SU-DHL-6 (cell line): ENCODE results near the gene TUBA1A.
"Not testable (repeated sequence)": the region's sequence is repeated elsewhere in the genome, so short reads cannot be mapped to it uniquely, and the experiment has no call there.

Source experiments
- H2AFZ ChIP-seq: fragments of 200-600 bp; sonication (generic); 2 replicates; pipeline ENCODE4 v1.6.1; 2014; ENCODE audit warnings: low read depth, mild to moderate bottlenecking, moderate library complexity, mixed read lengths, antibody characterized with exemption, low read length; ENCODE audit not compliant: severe bottlenecking
- H3F3A ChIP-seq: fragments of 200-600 bp; shearing (Covaris generic); 2 replicates; pipeline ENCODE4 v1.6.0; 2016; ENCODE audit warnings: antibody characterized with exemption, mild to moderate bottlenecking; ENCODE audit not compliant: insufficient read depth
- H3K27ac ChIP-seq: fragments of 200-600 bp; sonication (generic); 2 replicates; pipeline ENCODE4 v1.5.1; 2016; ENCODE audit warnings: low read depth, mild to moderate bottlenecking, low read length, moderate library complexity, mixed read lengths
- H3K27me3 ChIP-seq: fragments of 200-600 bp; sonication (generic), shearing (Covaris generic); 2 replicates; pipeline ENCODE4 v1.6.0; 2014; ENCODE audit warnings: mild to moderate bottlenecking, low read length
- H3K36me3 ChIP-seq: fragments of 200-600 bp; sonication (generic); 2 replicates; pipeline ENCODE4 v1.6.1; 2014; ENCODE audit warnings: mild to moderate bottlenecking, low read length, mixed read lengths
- H3K4me2 ChIP-seq: fragments of 300-600, 200-600 bp; shearing (Covaris generic), sonication (generic); 2 replicates; pipeline ENCODE4 v1.6.0; 2014; ENCODE audit warnings: low read length, low read depth, mild to moderate bottlenecking; ENCODE audit not compliant: poor library complexity, severe bottlenecking
- H3K4me3 ChIP-seq: fragments of 200-600 bp; sonication (generic); 2 replicates; pipeline ENCODE4 v1.5.1; 2014; ENCODE audit warnings: antibody characterized with exemption, low read length, mild to moderate bottlenecking, mixed read lengths; ENCODE audit not compliant: insufficient read depth, poor library complexity, severe bottlenecking
- H3K79me2 ChIP-seq: fragments of 200-600 bp; sonication (generic); 2 replicates; pipeline ENCODE4 v1.6.1; 2014; ENCODE audit warnings: mild to moderate bottlenecking, low read length, moderate library complexity; ENCODE audit not compliant: insufficient read depth
- H3K9ac ChIP-seq: fragments of 200-600 bp; sonication (generic); 2 replicates; pipeline ENCODE4 v1.7.0; 2014; ENCODE audit warnings: mild to moderate bottlenecking, low read length
- H3K9me2 ChIP-seq: fragments of 200-600 bp; sonication (generic); replicated peaks from 2 replicates; pipeline ENCODE4 v1.6.1; 2014; ENCODE audit warnings: low read length; ENCODE audit not compliant: insufficient read depth
- H3K9me3 ChIP-seq: fragments of 200-600 bp; sonication (generic); 2 replicates; pipeline ENCODE4 v1.6.1; 2014; ENCODE audit warnings: low read length, mixed read lengths; ENCODE audit not compliant: insufficient read depth
- H4K20me1 ChIP-seq: fragments of 200-600 bp; sonication (generic); 2 replicates; pipeline ENCODE4 v1.6.1; 2014; ENCODE audit warnings: low read depth, mild to moderate bottlenecking, antibody characterized with exemption, low read length, moderate library complexity, mixed read lengths
- CTCF ChIP-seq: fragments of 200-600 bp; sonication (generic); IDR thresholded peaks from one replicate; pipeline ENCODE4 v1.5.1; 2017; ENCODE audit warnings: antibody characterized with exemption, mild to moderate bottlenecking, low read length, moderate library complexity; ENCODE audit not compliant: insufficient read depth, poor library complexity, severe bottlenecking
- EZH2phosphoT487 ChIP-seq: fragments of 200-600 bp; sonication (generic), shearing (Covaris generic); conservative IDR thresholded peaks from 2 replicates; pipeline ENCODE4 v1.6.1; 2018; ENCODE audit warnings: mild to moderate bottlenecking, antibody characterized with exemption, low read length, moderate library complexity, mixed read lengths

Gene TUBA1A

GRCh38 chr12:49170924-49171323 is 18.0 kb downstream of the TUBA1A start:
- Histone ChIP-seq H3K79me2 (no peaks in the 10 kb centered on the region), H3K4me2 (no peak overlapping the region), H3F3A (no peaks in the 10 kb centered on the region), H3K9ac (no peak overlapping the region), H4K20me1 (no peaks in the 10 kb centered on the region), H3K9me2 (no peaks in the 10 kb centered on the region), H3K27me3 (no peaks in the 10 kb centered on the region), H3K27ac (no peak overlapping the region), H2AFZ (no peak overlapping the region), H3K9me3 (no peaks in the 10 kb centered on the region), H3K36me3 (no peaks in the 10 kb centered on the region), H3K4me3 (no peak overlapping the region)
- TF ChIP-seq EZH2phosphoT487 (no peak), CTCF (no peak)

GRCh38 chr12:49165114-49165513 is 23.8 kb downstream of the TUBA1A start:
- no peaks in the 10 kb centered on the region for H3F3A ChIP-seq
- H3K9ac ChIP-seq: no peak overlapping the region
- H4K20me1 ChIP-seq: no peaks in the 10 kb centered on the region
- TF ChIP-seq CTCF: no peak
- TF ChIP-seq EZH2phosphoT487: no peak
- no peaks in the 10 kb centered on the region for H3K27me3 ChIP-seq
- no peaks in the 10 kb centered on the region for H3K9me3 ChIP-seq
- H3K27ac ChIP-seq: no peak overlapping the region
- no peaks in the 10 kb centered on the region for H3K36me3 ChIP-seq
- H3K9me2 ChIP-seq: no peaks in the 10 kb centered on the region
- H3K4me3 ChIP-seq: no peak overlapping the region
- H2AFZ ChIP-seq: no peak overlapping the region
- H3K79me2 ChIP-seq: no peaks in the 10 kb centered on the region
- H3K4me2 ChIP-seq: no peak overlapping the region

GRCh38 chr12:49161901-49162300 is 27.0 kb downstream of the TUBA1A start:
- H4K20me1 ChIP-seq, H3K9me2 ChIP-seq, H3K79me2 ChIP-seq, H3K36me3 ChIP-seq, H3K27ac ChIP-seq, H3F3A ChIP-seq, H3K4me2 ChIP-seq, H3K27me3 ChIP-seq, H3K9me3 ChIP-seq, H2AFZ ChIP-seq, H3K9ac ChIP-seq, H3K4me3 ChIP-seq: not testable (repeated sequence)

- H3K9me3 ChIP-seq: no peaks in the 10 kb centered on the region
- no peaks in the 10 kb centered on the region for H3K9me2 ChIP-seq
- no peak for TF ChIP-seq EZH2phosphoT487
- no peak for TF ChIP-seq CTCF
- H4K20me1 ChIP-seq: no peaks in the 10 kb centered on the region
- H3K27ac ChIP-seq: no peak overlapping the region
- no peak overlapping the region for H3K9ac ChIP-seq
- H3F3A ChIP-seq: no peaks in the 10 kb centered on the region
- no peak overlapping the region for H2AFZ ChIP-seq
- H3K4me3 ChIP-seq: no peak overlapping the region
- H3K79me2 ChIP-seq: no peaks in the 10 kb centered on the region
- no peak overlapping the region for H3K4me2 ChIP-seq
- no peaks in the 10 kb centered on the region for H3K27me3 ChIP-seq
- no peaks in the 10 kb centered on the region for H3K36me3 ChIP-seq
These were observed 27.6 kb downstream of the TUBA1A start for GRCh38 chr12:49161092-49161795.
